Skin epidermis (tissue), 12 donors: Measurements from ENCODE around the gene FAM25A.
"Not testable (repeated sequence)": the region's sequence is repeated elsewhere in the genome, so short reads cannot be mapped to it uniquely, and the experiment has no call there.

Experiments
- H3K27ac ChIP-seq, 21 experiments: fragments of 200-600 bp; sonication (generic) in 11 of 21; one replicate each; pipeline ENCODE4 v1.5.0; 2020; ENCODE audit warnings: mild to moderate bottlenecking in 3 of 21, inconsistent platforms in 2 of 21, moderate library complexity in 2 of 21
- H3K4me3 ChIP-seq, 7 experiments: fragments of 200-600 bp; sonication (generic) in 2 of 7; one replicate each; pipeline ENCODE4 v1.5.0; 2020; ENCODE audit warnings: inconsistent platforms in 2 of 7, mild to moderate bottlenecking in 2 of 7, moderate library complexity in 1 of 7

FAM25A gene

GRCh38 chr10:87020056-87020455 is at the start of gene FAM25A:
FAM25A (plus strand) TSS chr10:87020294; CDS start chr10:87020325, 31 bp downstream.
- H3K27ac ChIP-seq = peak within 1 kb of the TSS in 12 of 21 experiments; percentile 10 to 64 (median 50)

GRCh38 chr10:86970982-86971231 is 49.2 kb upstream of the FAM25A start:
- peak overlapping the region; percentile 88 to 100 (median 96) for H3K27ac ChIP-seq

More at GRCh38 chr10:87020056-87020455, at the start of gene FAM25A:
- peak within 1 kb of the TSS in 1 of 7 experiments; percentile 0 for H3K4me3 ChIP-seq

GRCh38 chr10:86971232-86971991 is 48.7 kb upstream of the FAM25A start:
- peak overlapping the region; percentile 45 to 100 (median 96) for H3K27ac ChIP-seq

More at GRCh38 chr10:86970982-86971231, 49.2 kb upstream of the FAM25A start:
- H3K4me3 ChIP-seq = peak overlapping the region; percentile 51 to 73 (median 62)

GRCh38 chr10:86972613-86973380 is 47.3 kb upstream of the FAM25A start:
- no peak overlapping the region for H3K4me3 ChIP-seq
- peak overlapping the region in 14 of 21 experiments; percentile 5 to 100 (median 99) for H3K27ac ChIP-seq

More at GRCh38 chr10:86971232-86971991, 48.7 kb upstream of the FAM25A start:
- peak overlapping the region; percentile 51 to 73 (median 62) for H3K4me3 ChIP-seq

GRCh38 chr10:86974484-86974883 is 45.6 kb upstream of the FAM25A start:
- no peak overlapping the region for H3K4me3 ChIP-seq
- H3K27ac ChIP-seq = peak overlapping the region in 11 of 21 experiments; percentile 27 to 100 (median 50)

- no peak overlapping the region for H3K27ac ChIP-seq
- no peak overlapping the region for H3K4me3 ChIP-seq
Measured at GRCh38 chr10:86976362-86977056, 43.6 kb upstream of the FAM25A start.

- H3K27ac ChIP-seq = peak overlapping the region in 10 of 21 experiments; percentile 7 to 85 (median 40)
- H3K4me3 ChIP-seq = not testable (repeated sequence)
Measured at GRCh38 chr10:86978457-86978856, 41.6 kb upstream of the FAM25A start.

- Histone ChIP-seq H3K4me3 (no peak overlapping the region), H3K27ac (peak overlapping the region in 7 of 21 experiments; percentile 7 to 85 (median 66))
Measured at GRCh38 chr10:86979296-86979818, 40.7 kb upstream of the FAM25A start.

GRCh38 chr10:86979977-86980448 is 40.1 kb upstream of the FAM25A start:
- Histone ChIP-seq H3K4me3 (no peak overlapping the region), H3K27ac (peak overlapping the region in 12 of 21 experiments; percentile 5 to 85 (median 56))

GRCh38 chr10:86981020-86981419 is 39.1 kb upstream of the FAM25A start:
- H3K4me3 ChIP-seq = not testable (repeated sequence)
- H3K27ac ChIP-seq = peak overlapping the region in 3 of 21 experiments; percentile 19 to 75 (median 74)

GRCh38 chr10:86981716-86982115 is 38.4 kb upstream of the FAM25A start:
- Histone ChIP-seq H3K4me3 (no peak overlapping the region), H3K27ac (no peak overlapping the region)

- H3K27ac ChIP-seq, H3K4me3 ChIP-seq: not testable (repeated sequence)
Measured at GRCh38 chr10:86984498-86984897, 35.6 kb upstream of the FAM25A start.

GRCh38 chr10:86988520-86988919 is 31.6 kb upstream of the FAM25A start:
- H3K27ac ChIP-seq = no peak overlapping the region
- no peak overlapping the region for H3K4me3 ChIP-seq

- not testable (repeated sequence) for H3K27ac ChIP-seq, H3K4me3 ChIP-seq
Measured at GRCh38 chr10:86991362-86991761, 28.7 kb upstream of the FAM25A start.

GRCh38 chr10:86992456-86992855 is 27.6 kb upstream of the FAM25A start:
- no peak overlapping the region for H3K27ac ChIP-seq

GRCh38 chr10:86992929-86993328 is 27.2 kb upstream of the FAM25A start:
- no peak overlapping the region for H3K27ac ChIP-seq
- no peak overlapping the region for H3K4me3 ChIP-seq

More at GRCh38 chr10:86992456-86992855, 27.6 kb upstream of the FAM25A start:
- no peak overlapping the region for H3K4me3 ChIP-seq

- not testable (repeated sequence) for H3K27ac ChIP-seq, H3K4me3 ChIP-seq
Measured at GRCh38 chr10:86999802-87000403, 20.2 kb upstream of the FAM25A start.

GRCh38 chr10:87000491-87000890 is 19.6 kb upstream of the FAM25A start:
- Histone ChIP-seq H3K4me3 (no peak overlapping the region), H3K27ac (no peak overlapping the region)

- peak overlapping the region in 1 of 21 experiments; percentile 31 for H3K27ac ChIP-seq
- H3K4me3 ChIP-seq = not testable (repeated sequence)
Measured at GRCh38 chr10:87007124-87007523, 13.0 kb upstream of the FAM25A start.
